ENCODE measurements around the gene PIK3AP1. TPM values are rescaled to one million over a fixed set of nuclear protein-coding genes. Genes with fewer than 3 reads are reported as not detected.

The PIK3AP1 gene
- total RNA-seq, 6 experiments from 2014 or later: 36.2 to 197 (median 141) TPM

GRCh38 chr10:96614515-96614914 is 105.8 kb downstream of the PIK3AP1 start:
- Histone ChIP-seq H3K36me3 (peaks cover 0 to 68% (median 24%) of the 10 kb centered on the region in 4 donors), H3K27ac (no peak overlapping the region), H3K27me3 (no peaks in the 10 kb centered on the region), H3K9me3 (no peaks in the 10 kb centered on the region), H3K4me3 (no peak overlapping the region), H3K4me1 (peaks cover 0 to 10% (median 4%) of the 10 kb centered on the region in 4 donors)
- TF ChIP-seq CTCF (IDR thresholded peaks at IDR 0.05): no peak
- no peak for TF ChIP-seq POLR2A (IDR thresholded peaks at IDR 0.05)
- WGBS (ENCODE audit: insufficient coverage, low coverage, low lambda C conversion rate, missing lambda C conversion rate): 87% methylated on average over 2 of the region's 2 CpGs
- DNase-seq (no peak), ATAC-seq (peak in 1 of 4 donors; percentile 54)
- intact Hi-C loops (cut with DNase I): no loop called here

DNA sequence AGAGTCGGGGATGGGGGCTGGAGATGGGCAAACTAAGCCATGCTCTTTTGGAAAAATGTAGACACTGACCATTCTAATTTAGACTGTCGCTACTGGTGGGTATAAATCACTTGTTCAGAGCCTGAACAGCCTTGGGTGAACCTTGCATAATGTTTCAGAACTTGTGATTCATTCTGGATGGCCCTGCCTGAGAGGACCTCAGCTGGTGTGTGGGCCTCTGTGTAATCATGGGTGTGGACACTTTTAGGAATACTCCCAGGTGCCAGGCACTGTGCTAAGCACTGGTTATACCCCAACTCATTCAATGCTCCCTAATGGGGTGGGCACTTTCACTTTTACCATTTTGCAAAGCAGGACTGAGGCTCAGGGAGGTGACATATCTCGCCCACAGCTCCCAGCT is 106.7 kb downstream of the PIK3AP1 start:
- H3K4me1 ChIP-seq: peaks cover 0 to 3% (median 0%) of the 10 kb centered on the region in 4 donors
- no peak for ATAC-seq
- WGBS (ENCODE audit: insufficient coverage, low coverage, low lambda C conversion rate, missing lambda C conversion rate): no CpG with 5 or more reads among the region's 3 CpGs

GRCh38 chr10:96612055-96612830 is 108.1 kb downstream of the PIK3AP1 start:
- H3K27ac ChIP-seq: no peak overlapping the region
- H3K4me1 ChIP-seq: no peaks in the 10 kb centered on the region
- TF ChIP-seq CTCF (IDR thresholded peaks at IDR 0.05) (no peak), POLR2A (IDR thresholded peaks at IDR 0.05) (no peak)
- DNase-seq: no peak
- H3K9me3 ChIP-seq: no peaks in the 10 kb centered on the region
- H3K4me3 ChIP-seq: no peak overlapping the region
- peaks cover 0 to 80% (median 30%) of the 10 kb centered on the region in 4 donors for H3K36me3 ChIP-seq
- no peak for ATAC-seq
- 78% methylated on average over 8 of the region's 8 CpGs for WGBS (ENCODE audit: insufficient coverage, low coverage, low lambda C conversion rate, missing lambda C conversion rate)
- no peaks in the 10 kb centered on the region for H3K27me3 ChIP-seq
- intact Hi-C loops (cut with DNase I): no loop called here

More for the DNA sequence above, 106.7 kb downstream of the PIK3AP1 start:
- no peak for DNase-seq
- Histone ChIP-seq H3K36me3 (peaks cover 0 to 75% (median 29%) of the 10 kb centered on the region in 4 donors), H3K27me3 (no peaks in the 10 kb centered on the region), H3K9me3 (no peaks in the 10 kb centered on the region), H3K4me3 (no peak overlapping the region), H3K27ac (no peak overlapping the region)
- TF ChIP-seq CTCF (IDR thresholded peaks at IDR 0.05): no peak
- no peak for TF ChIP-seq POLR2A (IDR thresholded peaks at IDR 0.05)
- intact Hi-C loops (cut with DNase I): no loop called here

GRCh38 chr10:96610817-96611216 is 109.5 kb downstream of the PIK3AP1 start:
- ATAC-seq (no peak), DNase-seq (no peak)
- Histone ChIP-seq H3K27ac (no peak overlapping the region), H3K27me3 (no peaks in the 10 kb centered on the region), H3K9me3 (no peaks in the 10 kb centered on the region), H3K36me3 (peaks cover 0 to 79% (median 28%) of the 10 kb centered on the region in 4 donors), H3K4me1 (no peaks in the 10 kb centered on the region), H3K4me3 (no peak overlapping the region)
- no peak for TF ChIP-seq CTCF (IDR thresholded peaks at IDR 0.05)
- no peak for TF ChIP-seq POLR2A (IDR thresholded peaks at IDR 0.05)
- no CpG with 5 or more reads among the region's 6 CpGs for WGBS (ENCODE audit: insufficient coverage, low coverage, low lambda C conversion rate, missing lambda C conversion rate)
- intact Hi-C loops (cut with DNase I): no loop called here

All from right lobe of liver (tissue), 6 donors.